Myocyte (in vitro differentiated cells): ENCODE data around the gene OR11A1. TPM values are rescaled to one million over a fixed set of nuclear protein-coding genes. Genes with fewer than 3 reads are reported as not detected.

ENCODE experiments used
- DNase-seq: peaks from one replicate; pipeline ENCODE4 v3.0.0-alpha.2; 2012; ENCODE audit warnings: low read depth
- total RNA-seq: library from RNA; depleted of rRNA; stranded (reverse); fragments of >200 nt; gene quantifications from 2 replicates; pipeline ENCODE4 v1.2.3, GENCODE V29; 2014

Gene OR11A1
- total RNA-seq, 1 donor from 2014 or later: not detected

DNA sequence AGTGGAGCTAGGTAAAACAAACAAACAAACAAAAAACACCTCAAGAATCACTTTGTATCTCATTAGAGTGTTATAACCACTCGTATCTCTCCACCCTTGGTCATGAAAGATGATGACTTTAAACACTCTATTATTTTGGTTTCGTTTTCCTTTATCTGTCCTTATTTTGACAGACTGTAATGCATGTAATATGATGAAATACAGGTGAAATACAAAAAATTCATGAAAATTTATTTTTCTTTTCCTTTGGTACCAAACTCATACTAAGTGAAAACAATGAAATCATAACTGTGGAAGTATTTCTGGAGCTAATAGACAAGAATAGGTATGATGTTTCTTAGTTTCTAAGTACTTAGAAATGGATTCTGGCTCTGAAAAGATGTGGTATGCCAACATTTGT is 57.3 kb downstream of the OR11A1 start:
- DNase-seq: no peak

- no peak for DNase-seq
These were observed 61.5 kb downstream of the OR11A1 start, which contains the start of gene OR12D2 for GRCh38 chr6:29395331-29395730. Gene OR12D2 (plus strand): TSS chr6:29395631. CDS start chr6:29396700, 1,069 bp downstream.

- no peak for DNase-seq
These were observed 68.3 kb downstream of the OR11A1 start for GRCh38 chr6:29388533-29388932.

- no peak for DNase-seq
These were observed 80.9 kb downstream of the OR11A1 start for GRCh38 chr6:29376003-29376402.

Other genes with a start within 250 kb of the OR11A1 start
- gene OR14J1, start 155.4 kb downstream of the OR11A1 start, total RNA-seq: not detected in 2 replicates
- not detected in 2 replicates for gene OR5V1, start 88.2 kb downstream of the OR11A1 start, total RNA-seq
- gene OR12D3, start 81.8 kb downstream of the OR11A1 start, total RNA-seq: not detected in 2 replicates
- not detected in 2 replicates for gene OR12D2, start 61.4 kb downstream of the OR11A1 start, total RNA-seq
- not detected in 2 replicates for gene OR12D1, start 42.1 kb downstream of the OR11A1 start, total RNA-seq
- not detected in 2 replicates for gene OR10C1, start 17.8 kb downstream of the OR11A1 start, total RNA-seq
- not detected in 2 replicates for gene OR2H1, start 84 bp upstream of the OR11A1 start, total RNA-seq
- gene MAS1L, start 30.9 kb upstream of the OR11A1 start, total RNA-seq: not detected in 2 replicates
- not detected in 2 replicates for gene UBD, start 102.7 kb upstream of the OR11A1 start, total RNA-seq
- gene OR2H2, start 128.1 kb upstream of the OR11A1 start, total RNA-seq: not detected in 2 replicates
- 5.7 and 7.8 TPM in 2 replicates for gene GABBR1, start 176.1 kb upstream of the OR11A1 start, total RNA-seq
- not detected in 2 replicates for gene MOG, start 200.0 kb upstream of the OR11A1 start, total RNA-seq
- gene ZFP57, start 224.1 kb upstream of the OR11A1 start, total RNA-seq: not detected in 2 replicates